Lower lobe of right lung (tissue), 2 donors: Measurements from ENCODE around the gene USP24. TPM values are rescaled to one million over a fixed set of nuclear protein-coding genes. Genes with fewer than 3 reads are reported as not detected.

ENCODE experiments used
- ATAC-seq, 2 donors: fragments of 200-7000 bp; cut with Tn5 transposase; one replicate each; pipeline ENCODE4 v1.9.1; 2020 to 2022; ENCODE audit warnings: mild to moderate bottlenecking in 2 of 2, moderate library complexity in 2 of 2
- DNase-seq: peaks from one replicate; pipeline ENCODE4 v3.0.0-alpha.2; 2020
- H3K27ac ChIP-seq: fragments of 200-600 bp; one replicate; pipeline ENCODE4 v1.8.0; 2022
- H3K27me3 ChIP-seq: fragments of 200-600 bp; one replicate; pipeline ENCODE4 v1.8.0; 2022; ENCODE audit warnings: low read depth
- H3K36me3 ChIP-seq: fragments of 200-600 bp; one replicate; pipeline ENCODE4 v1.8.0; 2022; ENCODE audit warnings: mild to moderate bottlenecking
- H3K4me1 ChIP-seq: fragments of 200-600 bp; one replicate; pipeline ENCODE4 v1.8.0; 2022
- H3K4me3 ChIP-seq: fragments of 200-600 bp; one replicate; pipeline ENCODE4 v1.8.0; 2022; ENCODE audit warnings: mild to moderate bottlenecking
- H3K9me3 ChIP-seq: fragments of 200-600 bp; one replicate; pipeline ENCODE4 v1.8.0; 2022
- intact Hi-C: fragments of 100-400 bp; cut with DNase I; formaldehyde crosslinking; loops from one replicate; pipeline ENCODE4 v1.11.0; 2022
- total RNA-seq: library from RNA; stranded (reverse); fragmentation: NEBNext Ultra II Directional; extraction: Animal tissue kit (Norgen Biotek cat#: 25700); gene quantifications from one replicate; pipeline ENCODE4 v1.2.1, GENCODE V29; 2021
- TF ChIP-seq, protein P1 (sequence below): fragments of 200-600 bp; IDR thresholded peaks from one replicate; pipeline ENCODE4 v1.8.0; 2022; ENCODE audit warnings: antibody characterized with exemption, mild to moderate bottlenecking
- donor health status: DM: no; HTN: yes; CAD: no; lungs with severe emphysema.

The USP24 gene
- total RNA-seq, 1 donor from 2014 or later, result 37.6 TPM

- no peak overlapping the region for H3K4me3 ChIP-seq
- DNase-seq (no peak), ATAC-seq (no peak)
- H3K9me3 ChIP-seq, result no peaks in the 10 kb centered on the region
- H3K27ac ChIP-seq, result no peak overlapping the region
- TF ChIP-seq, protein P1, sequence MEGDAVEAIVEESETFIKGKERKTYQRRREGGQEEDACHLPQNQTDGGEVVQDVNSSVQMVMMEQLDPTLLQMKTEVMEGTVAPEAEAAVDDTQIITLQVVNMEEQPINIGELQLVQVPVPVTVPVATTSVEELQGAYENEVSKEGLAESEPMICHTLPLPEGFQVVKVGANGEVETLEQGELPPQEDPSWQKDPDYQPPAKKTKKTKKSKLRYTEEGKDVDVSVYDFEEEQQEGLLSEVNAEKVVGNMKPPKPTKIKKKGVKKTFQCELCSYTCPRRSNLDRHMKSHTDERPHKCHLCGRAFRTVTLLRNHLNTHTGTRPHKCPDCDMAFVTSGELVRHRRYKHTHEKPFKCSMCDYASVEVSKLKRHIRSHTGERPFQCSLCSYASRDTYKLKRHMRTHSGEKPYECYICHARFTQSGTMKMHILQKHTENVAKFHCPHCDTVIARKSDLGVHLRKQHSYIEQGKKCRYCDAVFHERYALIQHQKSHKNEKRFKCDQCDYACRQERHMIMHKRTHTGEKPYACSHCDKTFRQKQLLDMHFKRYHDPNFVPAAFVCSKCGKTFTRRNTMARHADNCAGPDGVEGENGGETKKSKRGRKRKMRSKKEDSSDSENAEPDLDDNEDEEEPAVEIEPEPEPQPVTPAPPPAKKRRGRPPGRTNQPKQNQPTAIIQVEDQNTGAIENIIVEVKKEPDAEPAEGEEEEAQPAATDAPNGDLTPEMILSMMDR, result no peak
- intact Hi-C loops, result no loop called here
- no peaks in the 10 kb centered on the region for H3K27me3 ChIP-seq
- H3K36me3 ChIP-seq, result peaks cover 100% of the 10 kb centered on the region
- no peaks in the 10 kb centered on the region for H3K4me1 ChIP-seq
These were observed 136.7 kb downstream of the USP24 start for GRCh38 chr1:55078470-55078869.

DNA sequence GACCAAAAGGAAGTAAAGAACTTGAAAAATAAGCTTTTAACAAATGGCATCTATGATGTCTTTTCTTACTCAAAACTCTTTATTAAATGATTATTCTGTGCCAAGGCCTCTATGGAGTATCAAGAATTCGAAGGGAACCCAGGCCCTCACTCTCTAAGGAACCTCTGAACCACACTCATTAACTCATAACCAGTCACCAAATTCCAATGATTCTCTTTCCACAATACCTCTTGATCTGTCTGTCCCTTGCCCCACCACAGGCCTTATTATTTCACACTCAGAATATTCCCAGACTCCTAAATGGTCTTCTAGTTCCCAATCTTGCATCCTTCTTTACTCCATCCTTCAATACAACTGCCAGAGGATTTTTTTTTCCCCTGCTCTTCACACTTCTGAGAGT is 138.8 kb downstream of the USP24 start:
- H3K27me3 ChIP-seq, result no peaks in the 10 kb centered on the region
- H3K9me3 ChIP-seq, result no peaks in the 10 kb centered on the region
- intact Hi-C loops, result no loop called here
- no peak overlapping the region for H3K27ac ChIP-seq
- TF ChIP-seq, protein P1, result no peak
- no peak for ATAC-seq
- H3K36me3 ChIP-seq, result peaks cover 100% of the 10 kb centered on the region
- no peaks in the 10 kb centered on the region for H3K4me1 ChIP-seq
- DNase-seq, result no peak
- no peak overlapping the region for H3K4me3 ChIP-seq

GRCh38 chr1:55074455-55074854 is 140.7 kb downstream of the USP24 start:
- Histone ChIP-seq H3K4me3 (no peak overlapping the region), H3K27ac (no peak overlapping the region), H3K4me1 (no peaks in the 10 kb centered on the region), H3K36me3 (peaks cover 100% of the 10 kb centered on the region), H3K9me3 (no peaks in the 10 kb centered on the region), H3K27me3 (no peaks in the 10 kb centered on the region)
- intact Hi-C loops, result no loop called here
- DNase-seq, result no peak
- ATAC-seq, result no peak
- TF ChIP-seq, protein P1, result no peak

GRCh38 chr1:55073187-55073916 is 141.8 kb downstream of the USP24 start:
- Histone ChIP-seq H3K36me3 (peaks cover 100% of the 10 kb centered on the region), H3K27ac (no peak overlapping the region), H3K4me1 (no peaks in the 10 kb centered on the region), H3K4me3 (no peak overlapping the region), H3K27me3 (no peaks in the 10 kb centered on the region), H3K9me3 (no peaks in the 10 kb centered on the region)
- DNase-seq, result no peak
- intact Hi-C loops, result no loop called here
- ATAC-seq, result no peak
- TF ChIP-seq, protein P1, result no peak

DNA sequence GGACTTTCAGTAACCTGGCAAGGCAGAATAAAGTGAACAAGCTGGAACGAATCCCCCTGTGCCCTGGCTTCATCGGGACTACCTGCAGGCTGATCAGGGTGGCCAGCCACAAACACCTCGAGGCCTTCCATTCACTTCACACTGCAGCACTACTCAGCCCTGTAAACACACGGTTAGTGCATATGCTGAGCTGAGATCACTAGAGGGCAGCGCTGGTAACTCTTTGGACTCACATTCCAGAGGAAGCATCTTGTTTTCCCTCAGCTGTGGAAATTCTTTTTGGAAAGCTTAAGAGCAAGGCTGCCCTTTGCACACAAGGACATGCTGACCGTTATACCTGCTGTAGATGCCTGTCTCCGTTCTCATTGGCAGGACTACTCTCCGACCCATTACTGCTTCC is 143.7 kb downstream of the USP24 start:
- DNase-seq, result no peak

More for the DNA sequence above, 143.7 kb downstream of the USP24 start:
- TF ChIP-seq, protein P1, result no peak
- Histone ChIP-seq H3K27me3 (no peaks in the 10 kb centered on the region), H3K4me3 (no peak overlapping the region), H3K9me3 (no peaks in the 10 kb centered on the region), H3K4me1 (no peaks in the 10 kb centered on the region), H3K36me3 (peaks cover 100% of the 10 kb centered on the region), H3K27ac (no peak overlapping the region)
- intact Hi-C loops, result no loop called here
- peak; percentile 66 to 67 for ATAC-seq
